GM12892 (cell line): ENCODE measurements around the gene TRAFD1.

Experiments
- POLR2A ChIP-seq: IDR thresholded peaks from 2 replicates; pipeline ENCODE4 v1.6.1; 2011; ENCODE audit warnings: low read depth, low read length, control low read depth
- POLR2AphosphoS5 ChIP-seq: IDR thresholded peaks from 2 replicates; pipeline ENCODE4 v1.6.1; 2011; ENCODE audit warnings: low read depth, low read length, control low read depth
- TAF1 ChIP-seq: IDR thresholded peaks from 2 replicates; pipeline ENCODE4 v1.6.1; 2011; ENCODE audit warnings: low read depth, mild to moderate bottlenecking, control low read depth, low read length, borderline replicate concordance

DNA sequence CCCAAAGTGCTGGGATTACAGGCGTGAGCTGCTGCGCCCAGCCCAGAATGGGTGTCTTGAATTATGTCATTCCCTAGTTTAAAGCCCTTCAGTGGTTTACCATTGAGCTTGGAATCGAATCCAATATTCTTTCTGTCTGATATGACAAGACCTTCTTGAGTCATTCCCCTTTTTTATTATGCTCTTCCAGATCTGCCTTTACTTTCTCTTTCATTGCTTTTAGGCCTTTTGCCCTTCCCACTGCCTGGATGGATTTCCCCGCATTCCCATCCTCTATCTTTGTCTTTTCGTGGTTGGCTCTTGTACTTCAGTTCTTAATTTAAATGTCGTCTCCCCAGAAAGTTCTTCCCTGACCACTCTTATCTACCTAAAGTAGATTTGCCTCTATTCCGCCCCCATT lies 1.6 kb downstream of the TRAFD1 start:
- TF ChIP-seq POLR2A (no peak), POLR2AphosphoS5 (no peak), TAF1 (no peak)
